HepG2 (cell line): ENCODE measurements around the gene CA6.

ENCODE experiments used
- CTCF ChIP-seq: sonication (generic); formaldehyde crosslinking; IDR thresholded peaks from 2 replicates; pipeline ENCODE4 v1.5.0; 2020; ENCODE audit warnings: mild to moderate bottlenecking, missing genetic modification reagents, moderate library complexity
- FOXA1 ChIP-seq, 2 experiments: fragments of 450-650 bp in 1 of 2; sonication (generic) in 1 of 2; formaldehyde crosslinking in 1 of 2; IDR thresholded peaks; 2 replicates each; pipeline versions ENCODE4 v1.4.0 to v1.6.1; 2016 to 2020; ENCODE audit warnings: missing genetic modification reagents in 1 of 2
- KDM1A ChIP-seq: IDR thresholded peaks from 2 replicates; pipeline ENCODE4 v1.6.1; 2016; ENCODE audit warnings: missing compliant biosample characterization
- MAFK ChIP-seq, 2 experiments: IDR thresholded peaks in 1 of 2; conservative IDR thresholded peaks in 1 of 2; 2 replicates each; pipeline ENCODE4 v1.6.1; 2011; ENCODE audit warnings: improper control_type of control experiment in 2 of 2, low read length in 2 of 2
- NR2F6 ChIP-seq, 2 experiments: IDR thresholded peaks; 2 replicates each; pipeline ENCODE4 v1.6.1; 2016; ENCODE audit warnings: antibody characterized with exemption in 1 of 2, mild to moderate bottlenecking in 1 of 2
- PBX3 ChIP-seq: sonication (generic); formaldehyde crosslinking; IDR thresholded peaks from 2 replicates; pipeline ENCODE4 v1.8.1; 2023; ENCODE audit warnings: missing genetic modification reagents, inconsistent platforms, borderline replicate concordance
- RBM22 ChIP-seq: fragments of 200-400 bp; formaldehyde crosslinking; optimal IDR thresholded peaks from 2 replicates; pipeline ENCODE3; 2017; ENCODE audit warnings: mild to moderate bottlenecking, low read length, moderate library complexity
- RFX5 ChIP-seq: IDR thresholded peaks from 2 replicates; pipeline ENCODE4 v1.6.1; 2011; ENCODE audit warnings: low read depth, low read length, improper control_type of control experiment
- YEATS2 ChIP-seq: sonication (generic); formaldehyde crosslinking; IDR thresholded peaks from 2 replicates; pipeline ENCODE4 v1.4.0; 2020; ENCODE audit warnings: missing genetic modification reagents, borderline replicate concordance
- ZFP36L1 ChIP-seq: sonication (generic); formaldehyde crosslinking; IDR thresholded peaks from 2 replicates; pipeline ENCODE4 v1.8.0; 2022; ENCODE audit warnings: mild to moderate bottlenecking, missing genetic modification reagents, moderate library complexity
- ZFX ChIP-seq: sonication (generic); formaldehyde crosslinking; IDR thresholded peaks from 2 replicates; pipeline ENCODE4 v1.4.0; 2020; ENCODE audit warnings: mild to moderate bottlenecking, low read depth, missing genetic modification reagents, moderate library complexity
- ZNF460 ChIP-seq: sonication (generic); formaldehyde crosslinking; IDR thresholded peaks from 2 replicates; pipeline ENCODE4 v1.5.1; 2020; ENCODE audit warnings: missing genetic modification reagents, mild to moderate bottlenecking, borderline replicate concordance
- ZNF670 ChIP-seq: sonication (generic); formaldehyde crosslinking; IDR thresholded peaks from 2 replicates; pipeline ENCODE4 v1.8.0; 2022; ENCODE audit warnings: mild to moderate bottlenecking, missing genetic modification reagents, borderline replicate concordance

- no peak for TF ChIP-seq FOXA1 (IDR thresholded peaks at IDR 0.05)
- no peak for TF ChIP-seq FOXA1 (CRISPR knock-in tag; IDR thresholded peaks at IDR 0.05)
- TF ChIP-seq ZFP36L1 (CRISPR knock-in tag): no peak
- TF ChIP-seq RBM22: no peak
- no peak for TF ChIP-seq ZNF460
- TF ChIP-seq YEATS2: no peak
- TF ChIP-seq CTCF (CRISPR knock-in tag): no peak
- no peak for TF ChIP-seq RFX5
- TF ChIP-seq NR2F6 (IDR thresholded peaks at IDR 0.05): no peak
- TF ChIP-seq NR2F6 (CRISPR knock-in tag; IDR thresholded peaks at IDR 0.05): no peak
- TF ChIP-seq MAFK (conservative IDR thresholded peaks at IDR 0.05 in 1 of 2, IDR thresholded peaks at IDR 0.05 in 1 of 2; ENCODE audit: low read length in 2 of 2): no peak
- no peak for TF ChIP-seq PBX3 (CRISPR knock-in tag)
- no peak for TF ChIP-seq KDM1A (CRISPR knock-in tag)
- no peak for TF ChIP-seq ZFX (CRISPR knock-in tag)
- TF ChIP-seq ZNF670: no peak
Observed at GRCh38 chr1:8969937-8970336, 24.3 kb downstream of the CA6 start.
